Measurements from ENCODE around the gene BMPR1A. TPM values are rescaled to one million over a fixed set of nuclear protein-coding genes. Genes with fewer than 3 reads are reported as not detected.

The BMPR1A gene
- total and polyA plus RNA-seq, 2 experiments from 2014 or later, result 14.2 to 82.5 TPM

GRCh38 chr10:86725980-86726676 is 30.3 kb upstream of the BMPR1A start:
- H2AFZ ChIP-seq, result no peak overlapping the region
- no peaks in the 10 kb centered on the region for H4K20me1 ChIP-seq (replicated peaks; ENCODE audit: insufficient read depth)
- H3K36me3 ChIP-seq (ENCODE audit: insufficient read depth), result no peaks in the 10 kb centered on the region
- no peak overlapping the region for H3K27ac ChIP-seq (ENCODE audit: low read depth)
- peaks cover 6% of the 10 kb centered on the region; the same call in 2 of the 3 replicates for H3K4me1 Mint-ChIP-seq
- H3K9me2 ChIP-seq (ENCODE audit: insufficient read depth), result peaks cover 4% of the 10 kb centered on the region; the same call in 1 of the 2 replicates
- ATAC-seq (no peak), DNase-seq (ENCODE audit: low spot score) (no peak)
- no peak overlapping the region for H3K27ac Mint-ChIP-seq
- H3K4me1 ChIP-seq (ENCODE audit: insufficient read depth), result no peaks in the 10 kb centered on the region; the same call in 1 of the 2 replicates
- no peaks in the 10 kb centered on the region for H3K9me3 Mint-ChIP-seq
- peaks cover 3% of the 10 kb centered on the region for H3K27me3 Mint-ChIP-seq (ENCODE audit: insufficient read depth, low read depth, poor library complexity)
- H3K27me3 ChIP-seq (ENCODE audit: insufficient read depth), result no peaks in the 10 kb centered on the region
- no peak overlapping the region for H3K4me3 Mint-ChIP-seq
- H3F3A ChIP-seq (replicated peaks; ENCODE audit: low read depth), result no peaks in the 10 kb centered on the region
- no peak overlapping the region for H3K4me2 ChIP-seq
- H3K36me3 Mint-ChIP-seq (ENCODE audit: low read depth), result no peaks in the 10 kb centered on the region
- TF ChIP-seq ZNF331 (CRISPR knock-in tag; IDR thresholded peaks at IDR 0.05; ENCODE audit: low read depth), result no peak
- TF ChIP-seq ZNF462 (CRISPR knock-in tag; IDR thresholded peaks at IDR 0.05), result no peak
- TF ChIP-seq REST (IDR thresholded peaks at IDR 0.05; ENCODE audit: unreplicated experiment), result no peak
- H3K79me2 ChIP-seq (replicated peaks; ENCODE audit: insufficient read depth), result no peaks in the 10 kb centered on the region
- H3K4me3 ChIP-seq, result no peak overlapping the region
